Fibroblast of villous mesenchyme (primary cell): ENCODE data around the gene SPACA6. TPM values are rescaled to one million over a fixed set of nuclear protein-coding genes. Genes with fewer than 3 reads are reported as not detected.

Experiments
- DNase-seq: peaks from one replicate; pipeline ENCODE4 v3.0.0-alpha.2; 2010; ENCODE audit warnings: low read depth
- H3K4me3 ChIP-seq: 2 replicates; pipeline ENCODE4 v1.5.1; 2011; ENCODE audit warnings: low read depth, mild to moderate bottlenecking, low read length
- CTCF ChIP-seq: IDR thresholded peaks from 2 replicates; pipeline ENCODE4 v1.5.1; 2012; ENCODE audit warnings: low read depth, mild to moderate bottlenecking, low read length; ENCODE audit not compliant: insufficient read depth
- total RNA-seq: library from RNA; depleted of rRNA; stranded (reverse); fragments of >200 nt; gene quantifications from 2 replicates; pipeline ENCODE4 v1.2.3, GENCODE V29; 2012

SPACA6 gene
- total RNA-seq, 1 donor = 10.8 TPM

DNA sequence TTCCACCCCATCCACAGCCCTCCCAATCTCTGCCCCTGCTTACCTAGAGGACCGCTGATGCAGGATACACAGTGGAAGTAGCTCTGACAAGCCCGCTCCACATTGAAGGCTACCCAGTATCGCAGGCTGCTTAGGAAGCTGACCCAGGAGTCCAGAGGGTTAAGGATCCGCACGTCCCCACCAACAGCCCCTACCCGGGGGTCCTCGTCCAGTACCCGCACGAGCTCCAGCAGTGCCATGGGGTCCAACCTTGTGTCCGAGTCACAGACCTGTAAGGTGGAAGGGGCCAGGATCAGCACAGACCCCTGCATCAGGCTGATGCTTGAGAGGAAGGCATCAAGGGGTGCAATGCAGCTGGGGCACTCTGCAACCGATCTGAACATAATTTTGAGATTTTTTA lies 23.8 kb downstream of the SPACA6 start:
- DNase-seq = no peak
- no peak overlapping the region for H3K4me3 ChIP-seq
- TF ChIP-seq CTCF = no peak

GRCh38 chr19:51719251-51719988 lies 26.3 kb downstream of the SPACA6 start:
- TF ChIP-seq CTCF = no peak
- DNase-seq = no peak
- peak overlapping the region; percentile 34 for H3K4me3 ChIP-seq

GRCh38 chr19:51721905-51722304 lies 28.8 kb downstream of the SPACA6 start:
- no peak for DNase-seq
- H3K4me3 ChIP-seq = no peak overlapping the region
- TF ChIP-seq CTCF = no peak

DNA sequence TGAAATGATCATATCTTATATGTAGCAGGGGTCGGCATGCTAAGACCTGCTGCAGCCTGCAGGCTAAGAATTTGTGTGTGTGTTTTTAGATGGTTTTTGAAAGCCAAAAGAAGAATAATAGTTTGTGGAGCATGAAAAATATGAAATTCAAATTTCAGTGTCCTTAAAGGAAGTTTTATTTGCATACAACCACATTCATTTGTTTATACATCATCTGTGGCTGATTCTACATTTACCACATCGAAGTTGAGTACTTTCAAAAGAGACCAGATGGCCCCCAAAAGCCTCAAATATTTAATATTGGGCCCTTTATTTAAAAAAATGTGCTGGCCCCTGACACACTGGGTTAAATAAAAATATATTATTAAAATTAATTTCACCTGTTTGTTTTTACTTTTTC lies 29.4 kb downstream of the SPACA6 start:
- no peak for DNase-seq
- no peak overlapping the region for H3K4me3 ChIP-seq
- TF ChIP-seq CTCF = no peak

GRCh38 chr19:51724543-51724942 lies 31.4 kb downstream of the SPACA6 start:
- no peak overlapping the region for H3K4me3 ChIP-seq
- DNase-seq = no peak
- no peak for TF ChIP-seq CTCF

DNA sequence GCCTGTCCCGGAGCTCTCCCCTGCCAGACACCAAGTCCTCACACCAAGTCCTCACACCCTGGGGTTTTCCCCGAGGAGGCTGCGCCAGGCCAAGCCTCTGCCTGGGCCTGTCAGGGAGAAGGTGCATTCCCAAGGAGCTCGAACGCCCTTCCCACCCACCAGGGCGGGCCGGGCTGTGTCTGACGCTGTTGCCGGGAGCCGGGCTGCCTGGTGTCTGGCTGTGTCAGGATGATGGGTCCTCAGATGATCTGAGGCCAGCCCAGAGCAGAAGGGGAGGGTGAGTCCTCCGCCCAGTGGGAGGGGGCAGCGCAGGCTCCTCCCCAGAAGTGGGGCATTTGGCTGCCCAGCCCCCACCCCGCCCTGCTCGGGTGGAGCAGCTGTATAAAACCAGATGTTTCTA lies 32.9 kb downstream of the SPACA6 start:
- H3K4me3 ChIP-seq = no peak overlapping the region
- TF ChIP-seq CTCF = no peak
- DNase-seq = peak; percentile 97
